GM18909 (cell line): ENCODE data around the gene OTUD1.
"Not testable (repeated sequence)": the region's sequence is repeated elsewhere in the genome, so short reads cannot be mapped to it uniquely, and the experiment has no call there.

Experiments used
- ATAC-seq: cut with Tn5 transposase; IDR thresholded peaks from one replicate; pipeline ENCODE4 v1.9.1; 2021; ENCODE audit warnings: mild to moderate bottlenecking; ENCODE audit not compliant: unreplicated experiment, poor library complexity

Gene OTUD1, protein sequence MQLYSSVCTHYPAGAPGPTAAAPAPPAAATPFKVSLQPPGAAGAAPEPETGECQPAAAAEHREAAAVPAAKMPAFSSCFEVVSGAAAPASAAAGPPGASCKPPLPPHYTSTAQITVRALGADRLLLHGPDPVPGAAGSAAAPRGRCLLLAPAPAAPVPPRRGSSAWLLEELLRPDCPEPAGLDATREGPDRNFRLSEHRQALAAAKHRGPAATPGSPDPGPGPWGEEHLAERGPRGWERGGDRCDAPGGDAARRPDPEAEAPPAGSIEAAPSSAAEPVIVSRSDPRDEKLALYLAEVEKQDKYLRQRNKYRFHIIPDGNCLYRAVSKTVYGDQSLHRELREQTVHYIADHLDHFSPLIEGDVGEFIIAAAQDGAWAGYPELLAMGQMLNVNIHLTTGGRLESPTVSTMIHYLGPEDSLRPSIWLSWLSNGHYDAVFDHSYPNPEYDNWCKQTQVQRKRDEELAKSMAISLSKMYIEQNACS

DNA sequence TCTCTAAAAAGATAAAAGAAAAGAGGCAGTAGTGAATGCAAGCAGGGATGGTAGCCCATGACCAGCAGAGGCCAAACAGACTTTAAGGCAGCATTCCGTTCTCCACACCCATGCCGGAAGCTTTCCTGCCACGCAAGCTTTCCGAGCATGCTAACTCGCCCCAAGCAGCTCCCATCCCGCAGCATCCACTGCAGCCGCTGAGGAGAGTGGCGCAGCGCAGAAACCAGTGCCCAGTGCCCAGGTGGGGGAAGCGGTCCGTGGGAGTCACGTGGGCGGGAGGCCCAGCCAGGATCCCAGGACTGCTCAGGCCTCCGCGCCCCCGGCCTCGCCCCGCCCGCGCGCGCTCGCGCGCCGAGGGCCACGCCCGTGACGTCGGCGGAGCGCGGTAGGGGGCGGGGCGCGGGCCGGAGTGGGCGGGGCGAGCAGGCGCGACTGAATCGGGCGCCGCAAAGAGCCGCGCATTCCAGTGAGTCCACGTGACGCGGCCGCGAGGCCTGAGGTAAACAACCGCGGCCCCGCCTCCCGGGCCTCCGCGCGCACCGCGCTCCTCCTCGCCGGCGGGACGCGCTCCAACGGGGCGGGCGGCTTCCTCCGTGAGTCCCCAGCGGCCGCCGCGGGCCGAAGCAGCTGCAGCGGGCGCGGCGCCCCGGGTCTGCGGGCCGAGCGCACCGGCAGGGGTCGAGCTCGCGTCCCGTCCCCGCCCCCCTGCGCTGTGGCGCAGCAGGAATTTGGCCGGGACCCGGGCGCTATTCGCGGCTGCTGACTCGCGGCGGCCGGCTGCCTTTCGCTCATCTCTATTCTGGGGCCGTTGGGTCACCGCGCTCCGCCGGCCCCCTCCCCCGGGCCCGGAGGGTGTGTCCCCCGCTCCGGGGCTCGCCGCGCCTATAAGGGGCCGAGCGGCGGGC is at the start of gene OTUD1:
Gene OTUD1, plus strand, starts transcription at position 529 of the 905 bp plus-strand sequence. CDS start 383 bp downstream, outside the sequence.
- peak; percentile 81 for ATAC-seq

DNA sequence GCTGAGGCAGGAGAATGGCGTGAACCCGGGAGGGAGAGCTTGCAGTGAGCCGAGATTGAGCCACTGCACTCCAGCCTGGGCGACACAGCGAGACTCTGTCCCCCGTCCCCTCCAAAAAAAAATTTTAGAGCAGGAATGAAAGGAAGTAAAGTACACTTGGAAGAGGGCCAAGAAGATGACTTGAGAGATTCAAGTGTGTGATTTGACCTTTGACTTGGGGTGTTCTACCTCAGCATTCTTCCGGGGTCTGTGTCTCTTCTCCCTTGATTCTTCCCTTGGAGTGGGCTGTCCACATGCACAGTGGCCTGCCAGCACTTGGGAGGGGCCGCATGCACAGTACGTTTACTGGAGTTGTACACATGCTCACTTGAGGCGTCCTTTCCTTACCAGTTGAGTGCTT is 48.5 kb upstream of the OTUD1 start:
- ATAC-seq = not testable (repeated sequence)

DNA sequence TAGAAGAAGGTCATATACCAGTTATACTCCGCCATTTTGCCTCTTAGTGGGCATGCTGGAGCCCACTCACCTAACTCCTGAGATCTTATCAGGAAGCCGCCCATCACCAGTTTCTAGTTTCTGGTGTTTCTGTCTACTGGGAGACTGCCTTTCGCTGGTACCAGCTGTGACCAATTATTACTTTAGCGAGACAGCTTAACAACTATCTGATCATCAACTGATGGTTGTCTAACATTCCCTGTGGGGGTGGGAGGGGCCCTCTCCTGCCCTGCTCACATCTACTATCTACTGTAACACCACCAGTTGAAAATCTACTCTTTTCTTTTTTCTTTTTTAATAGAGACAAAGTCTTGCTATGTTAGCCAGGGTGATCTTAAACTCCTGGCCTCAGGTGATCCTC is 48.1 kb upstream of the OTUD1 start:
- ATAC-seq = no peak

DNA sequence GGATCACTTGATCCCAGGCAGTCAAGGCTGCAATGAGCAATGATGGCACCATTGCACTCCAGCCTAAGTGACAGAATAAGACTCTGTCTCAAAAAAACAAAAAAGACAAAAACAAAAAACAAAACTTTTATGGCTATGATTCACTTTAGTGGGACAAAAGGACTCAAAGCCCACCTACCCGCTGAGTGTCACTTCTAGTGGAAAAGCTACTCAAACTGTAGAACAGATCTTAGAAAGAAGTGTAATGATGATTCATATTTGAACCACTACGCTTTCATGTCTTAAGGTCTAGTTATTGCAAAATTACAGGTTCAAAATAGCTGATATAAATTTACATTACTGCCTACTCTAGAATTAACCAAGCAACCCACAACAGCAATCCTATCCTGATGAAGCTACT is 47.1 kb upstream of the OTUD1 start:
- ATAC-seq = no peak

DNA sequence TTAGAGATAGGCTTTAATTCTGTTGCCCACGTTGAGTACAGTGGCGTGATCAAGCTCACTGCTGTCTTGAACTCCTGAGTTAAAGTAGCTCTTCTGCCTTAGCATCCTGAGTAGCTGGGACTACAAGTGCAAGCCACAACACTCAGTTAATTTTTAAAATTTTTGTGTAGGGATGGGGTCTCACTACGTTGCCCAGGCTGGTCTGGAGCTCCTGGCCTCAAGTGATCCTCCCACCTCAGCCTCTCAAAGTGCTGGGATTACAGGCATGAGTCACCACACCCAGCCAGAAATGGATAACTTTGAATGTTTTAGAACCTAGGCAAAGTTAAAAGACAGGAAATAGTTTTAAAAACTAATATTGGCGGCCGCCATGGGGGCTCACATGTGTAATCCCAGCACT is 43.9 kb upstream of the OTUD1 start:
- ATAC-seq = no peak

DNA sequence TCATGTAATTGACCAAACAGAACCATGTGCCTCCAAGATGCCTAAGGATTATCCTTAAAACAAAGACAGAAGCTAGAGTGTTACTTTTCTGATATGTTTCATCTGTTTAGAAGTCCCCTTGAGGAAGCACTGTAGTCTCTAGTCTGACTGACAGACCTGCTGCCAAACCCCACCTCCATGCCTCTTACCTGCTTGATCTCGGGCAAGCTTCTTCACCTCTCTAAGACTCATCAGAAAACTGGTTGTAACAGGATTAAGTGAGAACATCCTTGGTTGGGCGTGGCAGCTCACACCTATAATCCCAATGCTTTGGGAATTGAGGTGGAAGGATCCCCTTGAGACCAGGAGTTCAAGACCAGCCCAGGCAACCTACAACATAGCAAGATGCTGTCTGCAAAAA is 42.2 kb upstream of the OTUD1 start:
- no peak for ATAC-seq

DNA sequence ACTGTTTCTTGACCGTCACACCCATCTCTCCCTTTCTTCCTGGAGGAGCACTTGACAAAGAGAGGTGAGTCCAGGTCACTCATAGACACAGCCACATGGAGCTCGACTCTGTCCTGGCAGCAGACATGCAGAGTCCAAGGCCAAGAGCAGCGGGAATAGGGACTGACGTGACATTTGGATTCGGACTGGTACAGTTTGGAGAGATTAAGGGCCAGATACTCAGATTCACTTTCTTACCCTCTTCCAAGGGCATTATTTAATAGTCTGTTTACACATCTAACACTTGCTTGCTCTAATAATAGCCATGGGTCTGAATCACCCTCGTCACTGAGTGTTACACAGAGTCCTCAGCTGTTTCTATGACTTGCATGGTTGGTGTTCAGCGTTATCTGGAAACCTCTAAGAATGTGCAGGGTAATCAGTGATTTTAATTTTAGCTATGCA is 39.2 kb upstream of the OTUD1 start:
- no peak for ATAC-seq

DNA sequence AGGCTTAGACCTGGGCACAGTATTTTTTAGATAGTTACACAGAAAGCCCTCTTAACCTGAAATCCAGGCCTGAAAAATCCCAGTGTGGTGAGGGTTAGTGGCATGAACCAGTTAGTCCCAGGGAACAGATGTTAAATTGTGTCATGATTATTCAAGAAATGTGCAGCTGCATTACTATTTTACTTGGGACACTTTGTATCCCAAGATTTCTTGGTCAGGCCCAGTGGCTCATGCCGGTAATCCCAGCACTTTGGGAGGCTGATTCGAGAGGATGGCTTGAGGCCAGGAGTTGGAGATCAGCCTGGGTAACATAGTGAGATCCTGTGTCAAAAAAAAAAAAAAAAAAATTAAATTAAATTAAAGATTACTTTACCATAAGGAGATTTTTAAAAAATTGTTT is 36.0 kb upstream of the OTUD1 start:
- no peak for ATAC-seq

DNA sequence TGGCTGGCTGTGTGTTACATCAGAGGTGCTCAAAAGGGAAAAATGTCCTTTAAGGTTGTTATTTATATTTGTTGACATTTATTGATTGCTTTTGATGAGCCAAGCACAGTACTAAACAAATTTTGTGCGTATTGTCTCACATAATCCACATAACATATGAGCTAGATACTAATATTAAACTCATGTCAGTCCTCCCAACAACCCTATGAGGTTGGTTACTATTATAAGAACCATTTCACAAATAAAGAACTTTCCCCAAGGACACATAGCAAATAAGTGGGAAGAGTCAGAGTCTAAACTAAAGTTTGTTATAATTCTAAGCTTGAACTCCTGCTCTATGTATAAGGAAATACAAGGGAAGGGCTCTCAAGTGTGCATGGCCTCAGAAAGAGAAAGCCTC is 35.6 kb upstream of the OTUD1 start:
- no peak for ATAC-seq

DNA sequence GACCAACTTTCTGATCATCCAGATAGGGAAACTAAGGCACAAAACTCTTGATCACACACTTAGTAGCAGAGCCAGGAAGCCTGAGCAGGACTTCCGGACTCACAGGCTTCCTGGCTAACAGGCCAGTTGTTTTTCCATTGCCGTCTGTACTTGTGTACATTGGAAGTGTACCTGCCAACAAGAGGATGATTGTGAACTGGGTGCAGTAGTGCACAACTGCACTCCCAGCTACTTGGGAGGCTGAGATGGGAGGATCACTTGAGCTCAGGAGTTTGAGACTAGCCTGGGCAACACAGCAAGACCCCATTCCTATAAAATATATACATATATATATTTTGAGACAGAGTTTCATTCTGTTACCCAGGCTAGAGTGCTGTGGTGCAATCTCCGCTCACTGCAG is 35.2 kb upstream of the OTUD1 start:
- no peak for ATAC-seq

DNA sequence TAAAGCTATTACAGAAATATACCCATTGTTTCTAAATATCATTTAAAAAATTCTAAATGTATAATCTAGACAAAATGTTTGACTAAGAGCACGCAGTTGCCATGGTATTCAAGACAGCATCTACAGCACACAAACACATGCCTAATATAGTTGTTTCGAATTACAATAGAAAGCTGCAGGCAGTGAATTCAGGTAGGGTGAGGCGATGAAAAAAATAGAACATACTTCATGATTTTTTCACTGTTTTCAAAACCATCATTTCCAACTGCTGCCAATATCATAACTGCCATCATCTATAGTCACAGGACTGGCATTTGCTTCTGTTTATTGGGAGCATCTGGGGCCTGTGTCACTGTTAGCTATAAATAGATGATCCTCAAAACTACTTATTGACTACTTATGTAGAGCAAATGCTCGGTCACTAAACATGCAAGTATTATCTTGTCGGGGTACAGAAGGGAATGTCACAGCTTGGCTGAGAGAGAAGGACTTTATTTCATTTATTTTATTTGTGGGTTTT is 34.4 kb upstream of the OTUD1 start:
- ATAC-seq = no peak

DNA sequence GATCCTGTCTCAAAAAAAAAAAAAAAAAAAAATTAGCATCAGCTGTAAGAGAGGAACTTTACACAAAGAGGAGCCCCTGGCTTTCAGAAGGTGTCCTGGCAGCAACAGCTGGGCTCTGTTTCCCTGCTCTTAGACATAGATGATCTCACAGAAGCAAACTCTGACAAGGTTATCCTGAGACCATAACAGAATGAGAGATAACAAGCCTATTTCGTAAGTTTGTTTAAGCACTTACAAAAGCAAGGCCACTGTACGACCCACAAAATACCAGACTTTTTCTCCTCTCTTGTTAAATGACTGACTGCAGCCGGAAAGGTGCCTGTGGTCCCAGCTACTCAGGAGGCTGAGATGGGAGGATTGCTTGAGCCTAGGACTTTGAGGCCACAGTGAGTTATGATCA is 33.3 kb upstream of the OTUD1 start:
- no peak for ATAC-seq

DNA sequence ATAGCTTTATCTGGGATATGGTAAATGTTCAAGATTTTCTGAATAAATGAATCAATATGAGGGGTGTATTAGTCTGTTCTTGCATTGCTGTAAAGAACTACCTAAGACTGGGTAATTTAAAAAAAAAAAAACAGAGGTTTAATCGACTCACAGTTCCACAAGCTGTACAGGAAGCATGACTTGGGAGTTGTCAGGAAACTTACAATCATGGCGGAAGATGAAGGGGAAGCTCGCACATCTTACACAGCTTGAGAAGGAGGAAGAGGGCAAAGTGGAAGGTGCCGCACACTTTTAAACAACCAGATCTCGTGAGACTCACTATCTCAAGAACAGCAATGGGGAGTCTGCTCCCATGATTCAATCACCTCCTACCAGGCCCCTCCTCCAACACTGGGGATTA is 32.5 kb upstream of the OTUD1 start:
- no peak for ATAC-seq

DNA sequence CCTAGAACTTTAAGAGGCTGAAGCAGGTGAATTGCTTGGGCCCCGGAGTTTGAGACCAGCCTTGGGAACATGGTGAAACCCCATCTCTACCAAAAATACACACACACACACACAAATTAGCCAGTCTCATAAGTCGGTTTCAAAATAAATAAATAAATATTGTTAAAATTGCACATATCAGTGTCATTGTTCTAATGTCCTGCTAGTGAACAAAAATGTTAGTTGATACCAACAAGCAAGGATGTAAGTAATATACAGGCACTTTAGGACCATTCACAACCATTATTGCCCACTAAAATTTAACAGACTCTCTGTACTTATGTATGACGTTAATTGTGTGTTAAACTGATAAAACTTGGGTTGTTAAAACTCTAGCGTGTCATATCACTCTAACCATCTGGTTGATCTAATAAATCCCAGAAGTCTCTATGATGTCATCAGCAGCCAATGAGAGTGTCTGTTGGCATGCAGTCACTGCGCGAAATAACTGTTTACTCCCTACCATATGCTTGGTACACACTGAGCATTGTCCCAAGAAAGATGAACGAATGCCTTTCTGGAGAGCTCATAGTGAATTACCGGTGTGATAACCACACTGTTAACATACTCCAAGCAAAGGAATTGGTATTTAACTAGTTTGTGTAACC is 30.4 kb upstream of the OTUD1 start:
- ATAC-seq = no peak

DNA sequence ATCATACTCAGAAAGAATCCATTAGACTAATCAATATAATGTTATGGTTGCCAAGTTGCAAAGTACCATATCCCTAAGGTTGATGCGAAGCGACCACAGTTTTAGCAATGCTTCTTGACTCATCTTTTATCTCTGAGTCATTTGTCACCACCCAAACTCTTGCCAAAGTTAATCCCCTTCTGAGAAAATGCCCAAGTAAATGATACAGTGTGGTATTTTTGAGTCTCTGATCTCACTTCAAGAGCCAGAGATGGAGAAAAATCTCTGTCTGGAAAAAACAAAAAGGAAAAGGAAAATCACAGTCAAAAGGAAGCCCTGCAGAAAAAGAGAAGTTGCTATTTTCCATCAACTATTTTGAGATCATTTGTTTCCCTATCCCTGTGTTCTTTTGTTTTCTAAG is 26.7 kb upstream of the OTUD1 start:
- ATAC-seq = no peak

DNA sequence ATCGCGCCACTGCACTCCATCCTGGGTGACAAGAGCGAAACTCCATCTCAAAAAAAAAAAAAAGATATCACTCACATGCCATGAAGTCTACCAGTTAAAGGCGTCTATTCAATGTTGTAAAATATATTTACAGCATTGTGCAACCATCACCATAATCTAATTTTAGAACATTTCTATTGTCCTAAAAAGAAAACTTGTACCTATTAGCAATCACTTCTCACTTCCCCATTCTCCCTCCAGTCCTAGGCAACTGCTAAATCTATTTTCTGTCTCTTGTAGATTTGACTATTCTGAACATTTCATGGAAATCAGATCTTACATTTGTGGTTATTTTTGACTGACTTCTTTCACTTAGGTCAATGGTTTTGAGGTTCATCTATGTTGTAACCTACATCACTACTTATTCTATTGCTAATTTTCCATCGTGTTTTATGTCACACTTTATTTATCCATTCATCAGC is 25.2 kb upstream of the OTUD1 start:
- ATAC-seq = peak; percentile 92

DNA sequence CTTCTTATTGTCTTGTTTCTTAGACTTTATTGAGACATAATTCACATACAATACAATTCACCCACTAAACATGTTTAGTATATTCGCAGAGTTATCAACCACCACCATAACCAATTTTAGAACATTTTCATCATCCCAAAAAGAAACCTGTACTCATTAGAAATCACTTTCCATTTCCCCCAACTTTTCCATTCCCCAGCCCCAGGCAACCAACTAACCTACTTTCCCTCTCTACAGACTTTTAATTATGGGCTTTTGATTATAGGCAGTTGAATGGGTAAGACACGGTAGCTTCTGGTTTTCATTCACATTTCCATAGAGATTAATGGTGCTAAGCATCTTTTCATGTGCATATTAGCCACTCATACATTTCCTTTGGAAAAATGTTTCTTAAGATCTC is 24.2 kb upstream of the OTUD1 start:
- ATAC-seq = no peak

DNA sequence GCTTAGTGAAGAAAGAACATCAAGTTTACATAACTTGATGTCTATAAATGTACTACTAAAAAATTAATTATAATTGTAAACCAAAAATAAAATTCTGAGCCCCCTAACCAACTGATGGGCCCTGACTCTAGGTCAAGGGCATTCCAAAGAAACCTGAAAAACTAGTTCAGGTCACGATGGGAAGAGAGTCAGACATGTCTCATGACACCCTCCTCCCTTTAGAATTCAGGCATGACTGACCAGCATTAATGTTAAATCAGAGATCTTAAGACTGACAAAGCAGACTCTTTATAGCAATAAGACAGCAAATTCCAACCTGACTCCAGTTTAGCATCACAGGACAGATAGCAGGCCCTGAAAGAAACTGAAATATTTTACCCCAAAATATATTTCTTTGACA is 21.6 kb upstream of the OTUD1 start:
- no peak for ATAC-seq

DNA sequence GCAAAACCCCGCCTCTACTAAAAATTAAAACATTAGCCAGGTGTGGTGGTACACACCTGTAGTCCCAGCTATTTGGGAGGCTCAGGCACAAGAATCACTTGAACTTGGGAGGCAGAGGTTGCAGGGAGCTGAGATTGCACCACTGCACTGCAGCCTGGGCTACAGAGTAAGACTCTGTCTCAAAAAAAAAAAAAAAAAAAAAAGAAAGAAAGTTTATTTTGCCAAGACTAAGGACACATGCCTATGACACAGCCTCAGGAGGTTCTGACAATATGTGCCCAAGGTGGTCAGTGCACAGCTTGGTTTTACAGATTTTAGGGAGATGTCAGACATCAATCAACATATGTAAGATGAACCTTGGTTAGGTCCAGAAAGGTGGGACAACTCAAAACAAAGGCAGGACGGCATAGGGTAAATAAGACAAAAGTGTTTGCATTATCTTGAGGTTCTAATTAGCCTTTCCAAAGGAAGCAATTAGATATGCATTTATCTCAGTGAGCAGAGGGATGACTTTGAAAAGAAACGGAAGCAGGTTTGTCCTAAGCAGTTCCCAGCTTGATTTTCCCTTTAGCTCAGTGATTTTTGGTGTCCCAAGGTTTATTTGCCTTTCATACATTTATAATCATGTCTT is 20.7 kb upstream of the OTUD1 start:
- no peak for ATAC-seq

DNA sequence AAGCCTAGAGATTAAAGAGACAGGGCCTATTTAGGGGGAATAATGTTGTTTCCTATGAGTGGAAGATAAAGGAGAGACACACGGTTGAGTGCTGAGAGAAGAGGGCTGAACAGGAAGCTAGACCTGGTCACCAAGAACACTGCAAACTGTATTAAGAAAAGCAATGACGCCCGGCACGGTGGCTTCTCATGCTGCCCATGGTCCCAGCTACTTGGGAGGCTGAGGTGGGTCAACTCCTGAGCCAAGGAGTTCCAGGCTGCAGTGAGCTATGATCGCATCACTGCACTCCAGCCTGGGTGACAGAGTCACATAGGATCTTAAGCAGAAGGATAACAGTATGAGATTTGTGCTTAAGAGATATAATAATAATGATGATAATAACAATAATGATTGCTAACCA is 19.7 kb upstream of the OTUD1 start:
- ATAC-seq = no peak
